Mesothelial cell of epicardium (in vitro differentiated cells): ENCODE results near the gene RSRC2. TPM values are rescaled to one million over a fixed set of nuclear protein-coding genes. Genes with fewer than 3 reads are reported as not detected.

Experiments
- DNase-seq, 2 experiments: peaks; one replicate each; pipeline ENCODE4 v3.0.0; 2021; ENCODE audit warnings: low spot score in 2 of 2; ENCODE audit not compliant: unreplicated experiment in 2 of 2
- H3K27ac Mint-ChIP-seq: 2 replicates; pipeline ENCODE4 v1.8.0; 2021; ENCODE audit warnings: mixed read lengths
- H3K27me3 Mint-ChIP-seq: 2 replicates; pipeline ENCODE4 v1.8.0; 2021; ENCODE audit warnings: low read depth, mixed read lengths
- H3K36me3 Mint-ChIP-seq: 2 replicates; pipeline ENCODE4 v1.8.0; 2021; ENCODE audit warnings: mixed read lengths
- H3K4me1 Mint-ChIP-seq: 2 replicates; pipeline ENCODE4 v1.8.0; 2021; ENCODE audit warnings: mixed read lengths
- H3K4me3 Mint-ChIP-seq: 2 replicates; pipeline ENCODE4 v1.8.0; 2021; ENCODE audit warnings: mild to moderate bottlenecking, moderate library complexity, mixed read lengths
- H3K9me3 Mint-ChIP-seq: 2 replicates; pipeline ENCODE4 v1.8.0; 2021; ENCODE audit warnings: mixed read lengths
- CTCF ChIP-seq: fragments of 200-600 bp; sonication (generic); IDR thresholded peaks from one replicate; pipeline ENCODE4 v1.5.0; 2021; ENCODE audit warnings: antibody characterized with exemption; ENCODE audit not compliant: unreplicated experiment
- total RNA-seq: library from RNA; stranded (reverse); gene quantifications from 3 replicates; pipeline ENCODE4 v1.2.1, GENCODE V29; 2021

RSRC2 gene
- total RNA-seq, 1 donor from 2014 or later, result 131 TPM

- no peaks in the 10 kb centered on the region for H3K4me1 Mint-ChIP-seq
- no peak overlapping the region for H3K4me3 Mint-ChIP-seq
- H3K27ac Mint-ChIP-seq, result no peak overlapping the region
- peaks cover 28% of the 10 kb centered on the region for H3K36me3 Mint-ChIP-seq
- no peak for DNase-seq
- no peak for TF ChIP-seq CTCF
- peaks cover 8% of the 10 kb centered on the region for H3K9me3 Mint-ChIP-seq
- no peaks in the 10 kb centered on the region for H3K27me3 Mint-ChIP-seq
Measured at GRCh38 chr12:122560138-122560537, 33.4 kb upstream of the RSRC2 start.

- Mint-ChIP-seq H3K27me3 (no peaks in the 10 kb centered on the region), H3K4me3 (no peak overlapping the region), H3K4me1 (no peaks in the 10 kb centered on the region), H3K9me3 (peaks cover 8% of the 10 kb centered on the region), H3K36me3 (peaks cover 30% of the 10 kb centered on the region), H3K27ac (no peak overlapping the region)
- TF ChIP-seq CTCF, result no peak
- no peak for DNase-seq
Measured at GRCh38 chr12:122558745-122559641, 32.3 kb upstream of the RSRC2 start.

- Mint-ChIP-seq H3K4me3 (no peak overlapping the region), H3K27ac (no peak overlapping the region), H3K9me3 (no peaks in the 10 kb centered on the region), H3K4me1 (no peaks in the 10 kb centered on the region), H3K27me3 (no peaks in the 10 kb centered on the region), H3K36me3 (peaks cover 15% of the 10 kb centered on the region)
- TF ChIP-seq CTCF, result no peak
- no peak for DNase-seq
Measured at GRCh38 chr12:122547330-122547729, 20.6 kb upstream of the RSRC2 start.

- Mint-ChIP-seq H3K27ac (no peak overlapping the region), H3K36me3 (peaks cover 12% of the 10 kb centered on the region), H3K4me1 (no peaks in the 10 kb centered on the region), H3K4me3 (no peak overlapping the region), H3K27me3 (no peaks in the 10 kb centered on the region), H3K9me3 (no peaks in the 10 kb centered on the region)
- TF ChIP-seq CTCF, result no peak
- no peak for DNase-seq
Measured at GRCh38 chr12:122545855-122546254, 19.1 kb upstream of the RSRC2 start.

GRCh38 chr12:122544537-122544936 lies 17.8 kb upstream of the RSRC2 start:
- DNase-seq, result no peak
- no peak overlapping the region for H3K27ac Mint-ChIP-seq
- no peaks in the 10 kb centered on the region for H3K4me1 Mint-ChIP-seq
- H3K9me3 Mint-ChIP-seq, result no peaks in the 10 kb centered on the region
- peaks cover 6% of the 10 kb centered on the region for H3K36me3 Mint-ChIP-seq
- H3K27me3 Mint-ChIP-seq, result no peaks in the 10 kb centered on the region
- no peak for TF ChIP-seq CTCF
- H3K4me3 Mint-ChIP-seq, result no peak overlapping the region
